Right lobe of liver (tissue), 6 donors: ENCODE measurements around the gene AGPAT2. TPM values are rescaled to one million over a fixed set of nuclear protein-coding genes. Genes with fewer than 3 reads are reported as not detected.
"Not testable (repeated sequence)": the region's sequence is repeated elsewhere in the genome, so short reads cannot be mapped to it uniquely, and the experiment has no call there.

Experiments
- ATAC-seq, 4 donors: fragments of 200-7000 bp; cut with Tn5 transposase; one replicate each; pipeline ENCODE4 v1.9.1; 2020; ENCODE audit warnings: mild to moderate bottlenecking in 4 of 4, moderate library complexity in 4 of 4
- DNase-seq, 3 donors: peaks; one replicate each; pipeline ENCODE4 v3.0.0-alpha.2; 2020
- H3K27ac ChIP-seq, 3 donors: fragments of 200-600 bp; one replicate each; pipeline ENCODE4 v1.8.0; 2022
- H3K27me3 ChIP-seq, 2 donors: fragments of 200-600 bp; one replicate each; pipeline ENCODE4 v1.8.0; 2022
- H3K36me3 ChIP-seq, 4 donors: fragments of 200-600 bp; sonication (generic) in 1 of 4; one replicate each; pipeline versions ENCODE4 v1.5.1 to v1.8.0; 2017 to 2022; ENCODE audit warnings: control low read depth in 1 of 4
- H3K4me1 ChIP-seq, 4 donors: fragments of 200-600 bp; sonication (generic) in 1 of 4; one replicate each; pipeline versions ENCODE4 v1.5.1 to v1.8.0; 2017 to 2022; ENCODE audit warnings: control low read depth in 1 of 4
- H3K4me3 ChIP-seq, 3 donors: fragments of 200-600 bp; one replicate each; pipeline ENCODE4 v1.8.0; 2022
- H3K9me3 ChIP-seq, 4 donors: fragments of 200-600 bp; sonication (generic) in 1 of 4; one replicate each; pipeline versions ENCODE4 v1.5.1 to v1.8.0; 2017 to 2022; ENCODE audit warnings: control low read depth in 1 of 4
- CTCF ChIP-seq, 4 donors: fragments of 200-600 bp in 3 of 4; fragments of 450-650 bp in 1 of 4; IDR thresholded peaks; one replicate each; pipeline versions ENCODE4 v1.5.1 to v1.8.0; 2016 to 2022; ENCODE audit warnings: antibody characterized with exemption in 4 of 4, mild to moderate bottlenecking in 2 of 4
- POLR2A ChIP-seq: fragments of 450-650 bp; IDR thresholded peaks from one replicate; pipeline ENCODE4 v1.6.1; 2017; ENCODE audit warnings: antibody characterized with exemption, mild to moderate bottlenecking
- WGBS: methylation state at CpG from one replicate; pipeline ENCODE4 v1.1.6; 2018; ENCODE audit warnings: low coverage, low lambda C conversion rate; ENCODE audit not compliant: insufficient coverage; ENCODE audit errors: missing lambda C conversion rate; 5-methylcytosine and 5-hydroxymethylcytosine counted together
- intact Hi-C, 2 donors: fragments of 100-400 bp; cut with DNase I; formaldehyde crosslinking; loops; one replicate each; pipeline versions ENCODE4 v1.11.2 to v1.14.1; 2022
- total RNA-seq, 6 experiments: library from RNA; depleted of rRNA in 2 of 6; stranded (reverse); fragments of >200 nt in 2 of 6; fragmentation: NEBNext Ultra II Directional in 3 of 6; extraction: Animal tissue kit (Norgen Biotek cat#: 25700) in 3 of 6; gene quantifications; one replicate each; pipeline versions ENCODE4 v1.1.0 to v1.2.4, GENCODE V29; 2016 to 2023
- donor health status: DM: no; HTN: yes; CAD: no.
- donor health status: DM: no; HTN: no; CAD: no.
- donor health status: DM: no; HTN: no; CAD: no.
- donor health status: DM: no; HTN: yes; CAD: no.
- donor health status: DM: no; HTN: yes; CAD: no.

The AGPAT2 gene
- total RNA-seq, 6 experiments from 2014 or later, result 117 to 379 (median 184) TPM

DNA sequence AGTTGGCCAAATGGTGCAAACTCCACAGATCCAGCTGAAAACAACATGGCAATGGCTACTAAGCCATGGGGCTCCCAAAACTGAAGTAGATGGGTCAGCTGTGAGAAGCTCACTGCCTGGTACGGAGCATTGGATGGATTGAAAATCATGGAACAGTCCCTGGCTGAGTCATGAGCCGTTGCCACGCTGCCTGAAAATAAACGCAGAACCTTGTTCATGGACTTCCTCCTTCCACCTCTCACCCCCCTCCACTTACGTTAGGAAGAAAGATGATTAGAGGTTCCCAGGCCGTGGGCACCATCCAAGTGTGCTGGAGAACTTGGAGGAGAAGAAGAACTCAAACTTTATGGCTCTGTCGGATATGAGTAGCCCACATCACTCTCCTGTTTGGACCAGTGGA, 18.3 kb upstream of the AGPAT2 start:
- no peak overlapping the region for H3K27ac ChIP-seq
- no peaks in the 10 kb centered on the region for H3K27me3 ChIP-seq
- WGBS, result 56% methylated on average over 5 of the region's 7 CpGs
- no peak for TF ChIP-seq CTCF (IDR thresholded peaks at IDR 0.05)
- TF ChIP-seq POLR2A, result no peak
- DNase-seq, result no peak
- intact Hi-C loops, result no loop called here
- no peaks in the 10 kb centered on the region for H3K9me3 ChIP-seq
- no peak overlapping the region for H3K4me3 ChIP-seq
- ATAC-seq, result no peak
- H3K36me3 ChIP-seq, result no peaks in the 10 kb centered on the region
- H3K4me1 ChIP-seq, result no peaks in the 10 kb centered on the region

- H3K27ac ChIP-seq, DNase-seq, H3K4me3 ChIP-seq, intact Hi-C loops, H3K4me1 ChIP-seq, H3K27me3 ChIP-seq, H3K9me3 ChIP-seq, H3K36me3 ChIP-seq: not testable (repeated sequence)
- peak in 1 of 4 donors; percentile 16 for ATAC-seq
- WGBS, result 74% methylated on average over 5 of the region's 8 CpGs
Measured at GRCh38 chr9:136704741-136705140, 17.5 kb upstream of the AGPAT2 start.

DNA sequence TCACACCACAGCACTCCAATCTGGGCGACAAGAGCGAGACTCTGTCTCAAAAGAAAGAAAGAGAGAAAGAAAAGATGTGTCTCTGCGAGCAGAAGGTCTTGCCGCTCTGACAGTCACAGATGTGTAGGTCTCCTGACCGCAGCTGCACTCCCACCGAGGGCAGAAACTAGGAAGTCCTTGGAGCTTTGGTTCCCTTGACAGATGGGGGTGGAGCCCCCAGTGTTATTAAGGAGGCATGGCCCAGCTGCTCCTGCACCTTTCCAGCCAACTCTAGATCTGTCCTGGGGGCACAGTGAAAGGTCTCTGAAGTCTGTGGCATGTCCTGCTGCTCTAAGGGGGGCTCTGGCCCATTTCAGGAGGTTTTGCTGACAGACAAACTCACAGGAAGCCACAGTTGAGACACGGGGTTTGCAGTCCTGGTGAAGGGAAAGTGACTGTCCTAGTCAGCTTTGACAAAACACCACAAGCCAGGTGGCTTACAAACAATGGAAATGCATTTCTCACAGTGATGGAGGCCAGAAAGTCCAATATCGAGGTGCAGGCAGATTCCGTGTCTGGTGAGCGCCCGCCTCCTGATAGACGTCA, 16.1 kb upstream of the AGPAT2 start:
- ATAC-seq (no peak), DNase-seq (no peak)
- Histone ChIP-seq H3K4me3 (no peak overlapping the region), H3K4me1 (peaks cover 0 to 13% (median 4%) of the 10 kb centered on the region in 4 donors), H3K9me3 (no peaks in the 10 kb centered on the region), H3K36me3 (no peaks in the 10 kb centered on the region), H3K27ac (no peak overlapping the region), H3K27me3 (no peaks in the 10 kb centered on the region)
- intact Hi-C loops, result no loop called here
- TF ChIP-seq POLR2A (no peak), CTCF (IDR thresholded peaks at IDR 0.05) (no peak)
- WGBS, result 54% methylated on average over 4 of the region's 12 CpGs

DNA sequence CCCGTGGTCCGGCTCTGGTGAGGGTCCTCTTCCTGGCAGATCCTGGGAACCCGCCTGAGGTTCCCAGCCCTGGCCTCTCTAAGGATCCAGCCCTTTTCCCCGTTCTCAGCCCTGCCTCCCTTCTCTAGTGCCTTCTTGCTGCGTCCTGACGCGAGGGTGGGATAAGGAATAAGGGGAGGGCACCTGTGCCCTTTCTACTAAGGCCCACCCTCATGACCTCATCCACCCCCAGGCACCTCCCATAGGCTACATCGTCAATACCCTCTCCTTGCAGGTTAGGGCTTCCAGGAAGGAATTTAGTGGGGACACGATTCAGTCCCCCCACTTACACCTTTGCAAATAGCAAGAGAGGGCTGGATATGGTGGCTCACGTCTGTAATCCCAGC, 14.4 kb upstream of the AGPAT2 start:
- Histone ChIP-seq H3K4me1 (peaks cover 0 to 21% (median 8%) of the 10 kb centered on the region in 4 donors), H3K4me3 (no peak overlapping the region), H3K27me3 (no peaks in the 10 kb centered on the region), H3K27ac (no peak overlapping the region), H3K36me3 (no peaks in the 10 kb centered on the region), H3K9me3 (no peaks in the 10 kb centered on the region)
- DNase-seq (no peak), ATAC-seq (no peak)
- TF ChIP-seq POLR2A, result no peak
- no peak for TF ChIP-seq CTCF (IDR thresholded peaks at IDR 0.05)
- WGBS, result 77% methylated on average over 4 of the region's 10 CpGs
- intact Hi-C loops, result no loop called here

- 53% methylated on average over 14 of the region's 38 CpGs for WGBS
- Histone ChIP-seq H3K27me3 (no peaks in the 10 kb centered on the region), H3K4me1 (peaks cover 0 to 26% (median 10%) of the 10 kb centered on the region in 4 donors), H3K4me3 (no peak overlapping the region), H3K36me3 (no peaks in the 10 kb centered on the region), H3K27ac (no peak overlapping the region), H3K9me3 (no peaks in the 10 kb centered on the region)
- TF ChIP-seq POLR2A (no peak), CTCF (IDR thresholded peaks at IDR 0.05) (no peak)
- DNase-seq, result peak in 1 of 3 donors; percentile 53
- intact Hi-C loops, result no loop called here
- peak in 1 of 4 donors; percentile 4 for ATAC-seq
Measured at GRCh38 chr9:136700959-136701667, 13.9 kb upstream of the AGPAT2 start.
